IMR-90 (cell line): Measurements from ENCODE around the gene PHC2. TPM values are rescaled to one million over a fixed set of nuclear protein-coding genes. Genes with fewer than 3 reads are reported as not detected.

Experiments
- ATAC-seq: fragments of 200-7000 bp; cut with Tn5 transposase; 2 replicates; pipeline ENCODE4 v1.9.1; 2020; ENCODE audit warnings: low read depth, mild to moderate bottlenecking, moderate library complexity
- BruUV-seq: library from RNA; stranded (reverse); fragments of 400-500 nt; replicated peaks from 2 replicates; lab custom pipeline; 2021; lab: Mats Ljungman, UMichigan
- CTCF ChIA-PET: fragments of 300-600 bp; formaldehyde crosslinking; extraction: SDS; loops from one replicate; lab custom pipeline; 2021; ENCODE audit warnings: antibody characterized with exemption; lab: Yijun Ruan, JAX
- POLR2A ChIA-PET: fragments of 300-600 bp; sonication (Branson Sonifier 250); formaldehyde crosslinking; loops from one replicate; lab custom pipeline; 2022; ENCODE audit warnings: antibody characterized with exemption; ENCODE audit not compliant: unreplicated experiment; lab: Charles Lee
- DNase-seq: peaks from one replicate; pipeline ENCODE4 v3.0.0; 2013
- H2AFZ ChIP-seq: replicated peaks from 2 replicates; pipeline ENCODE3; 2013; ENCODE audit warnings: low read length, mild to moderate bottlenecking; ENCODE audit not compliant: poor library complexity
- H2AK5ac ChIP-seq: 2 replicates; pipeline ENCODE4 v1.6.1; 2013; ENCODE audit warnings: low read depth, low read length, inconsistent platforms
- H2AK9ac ChIP-seq: replicated peaks from 2 replicates; pipeline ENCODE3; 2013; ENCODE audit warnings: mild to moderate bottlenecking, low read depth, low read length, moderate library complexity; ENCODE audit not compliant: poor library complexity
- H2BK120ac ChIP-seq: 2 replicates; pipeline ENCODE4 v1.6.1; 2013; ENCODE audit warnings: low read depth, low read length, inconsistent platforms
- H2BK15ac ChIP-seq: 3 replicates; pipeline ENCODE4 v1.6.1; 2013; ENCODE audit warnings: low read depth, low read length, inconsistent platforms
- H2BK20ac ChIP-seq: 2 replicates; pipeline ENCODE4 v1.6.1; 2013; ENCODE audit warnings: low read depth, mild to moderate bottlenecking, inconsistent platforms, low read length, moderate library complexity
- H2BK5ac ChIP-seq: 2 replicates; pipeline ENCODE4 v1.6.1; 2013; ENCODE audit warnings: mild to moderate bottlenecking, low read depth, low read length, inconsistent platforms; ENCODE audit not compliant: poor library complexity, severe bottlenecking
- H3K14ac ChIP-seq: replicated peaks from 2 replicates; pipeline ENCODE4 v1.6.1; 2013; ENCODE audit warnings: low read depth, low read length, inconsistent platforms
- H3K18ac ChIP-seq: 2 replicates; pipeline ENCODE4 v1.6.1; 2013; ENCODE audit warnings: low read depth, low read length, control low read depth
- H3K23ac ChIP-seq: 2 replicates; pipeline ENCODE4 v1.6.1; 2013; ENCODE audit warnings: low read depth, low read length, inconsistent platforms
- H3K27ac ChIP-seq: 2 replicates; pipeline ENCODE4 v1.5.1; 2013; ENCODE audit warnings: mild to moderate bottlenecking, control low read depth, low read length; ENCODE audit not compliant: insufficient read depth
- H3K27me3 ChIP-seq: 2 replicates; pipeline ENCODE4 v1.6.1; 2013; ENCODE audit warnings: low read length; ENCODE audit not compliant: control insufficient read depth, insufficient read depth
- H3K36me3 ChIP-seq: 2 replicates; pipeline ENCODE4 v1.6.1; 2013; ENCODE audit warnings: low read length, mixed read lengths; ENCODE audit not compliant: control insufficient read depth, insufficient read depth
- H3K4ac ChIP-seq: 2 replicates; pipeline ENCODE4 v1.6.1; 2013; ENCODE audit warnings: low read depth, low read length, inconsistent platforms
- H3K4me1 ChIP-seq: 2 replicates; pipeline ENCODE4 v1.6.1; 2013; ENCODE audit warnings: low read length, mixed read lengths; ENCODE audit not compliant: control insufficient read depth, insufficient read depth
- H3K4me2 ChIP-seq: 2 replicates; pipeline ENCODE4 v1.6.1; 2013; ENCODE audit warnings: low read depth, mild to moderate bottlenecking, control low read depth, low read length, moderate library complexity
- H3K4me3 ChIP-seq: 2 replicates; pipeline ENCODE4 v1.5.1; 2013; ENCODE audit warnings: low read depth, mild to moderate bottlenecking, control low read depth, low read length, moderate library complexity; ENCODE audit not compliant: insufficient read depth
- H3K56ac ChIP-seq: 2 replicates; pipeline ENCODE4 v1.6.1; 2013; ENCODE audit warnings: low read length, inconsistent platforms; ENCODE audit not compliant: insufficient read depth; ENCODE audit errors: extremely low read depth
- H3K79me1 ChIP-seq, 2 experiments: 2 replicates each; pipeline ENCODE4 v1.6.1; 2013; ENCODE audit warnings: low read length in 2 of 2, inconsistent platforms in 1 of 2, low read depth in 1 of 2
- H3K9ac ChIP-seq: 2 replicates; pipeline ENCODE4 v1.6.1; 2013; ENCODE audit warnings: low read depth, low read length, control low read depth
- H3K9me1 ChIP-seq: 2 replicates; pipeline ENCODE4 v1.6.1; 2013; ENCODE audit warnings: low read length, inconsistent platforms; ENCODE audit not compliant: insufficient read depth
- H3K9me3 ChIP-seq: 2 replicates; pipeline ENCODE4 v1.6.1; 2013; ENCODE audit warnings: low read length; ENCODE audit not compliant: control insufficient read depth, insufficient read depth
- H4K20me1 ChIP-seq: 2 replicates; pipeline ENCODE4 v1.6.1; 2013; ENCODE audit warnings: low read length, inconsistent platforms; ENCODE audit not compliant: insufficient read depth
- H4K5ac ChIP-seq: 2 replicates; pipeline ENCODE4 v1.6.1; 2013; ENCODE audit warnings: mild to moderate bottlenecking, low read depth, low read length, control low read depth
- H4K8ac ChIP-seq, 2 experiments: 2 replicates each; pipeline ENCODE4 v1.6.1; 2013; ENCODE audit warnings: low read depth in 2 of 2, low read length in 2 of 2, control low read depth in 1 of 2, inconsistent platforms in 1 of 2
- H4K91ac ChIP-seq: 2 replicates; pipeline ENCODE4 v1.6.1; 2013; ENCODE audit warnings: low read depth, low read length, inconsistent platforms; ENCODE audit not compliant: insufficient read depth
- BHLHE40 ChIP-seq: fragments of 150-350 bp; IDR thresholded peaks from 2 replicates; pipeline ENCODE4 v1.6.1; 2016; ENCODE audit warnings: mild to moderate bottlenecking, low read depth, low read length
- CEBPB ChIP-seq: IDR thresholded peaks from 2 replicates; pipeline ENCODE4 v1.6.1; 2012; ENCODE audit warnings: low read depth, low read length, improper control_type of control experiment
- CHD1 ChIP-seq: IDR thresholded peaks from 2 replicates; pipeline ENCODE4 v1.6.1; 2012; ENCODE audit warnings: low read depth, low read length, improper control_type of control experiment
- FOS ChIP-seq: fragments of 150-350 bp; IDR thresholded peaks from 2 replicates; pipeline ENCODE4 v1.6.1; 2016; ENCODE audit warnings: low read depth, low read length
- POLR2A ChIP-seq: IDR thresholded peaks from 2 replicates; pipeline ENCODE4 v1.6.1; 2012; ENCODE audit warnings: mild to moderate bottlenecking, low read depth, low read length
- RAD21 ChIP-seq: IDR thresholded peaks from 2 replicates; pipeline ENCODE4 v1.6.1; 2012; ENCODE audit warnings: low read length, improper control_type of control experiment
- RFX5 ChIP-seq: IDR thresholded peaks from 2 replicates; pipeline ENCODE4 v1.8.0; 2012; ENCODE audit warnings: low read depth, mild to moderate bottlenecking, low read length, moderate library complexity
- SMC3 ChIP-seq: fragments of 150-350 bp; IDR thresholded peaks from 2 replicates; pipeline ENCODE4 v1.6.1; 2016; ENCODE audit warnings: low read depth, mild to moderate bottlenecking, antibody characterized with exemption, low read length, moderate library complexity
- WGBS, 2 experiments: methylation state at CpG; one replicate each; pipeline versions ENCODE4 v1.1.5 to v1.1.7; 2013; ENCODE audit warnings: missing lambda C conversion rate in 2 of 2; ENCODE audit not compliant: insufficient read length in 1 of 2; ENCODE audit errors: extremely low coverage in 2 of 2; 5-methylcytosine and 5-hydroxymethylcytosine counted together
- dilution Hi-C: fragments of 300-500 bp; cut with HindIII; formaldehyde crosslinking; loops from one replicate; pipeline ENCODE4 v1.14.3; 2018; ENCODE audit warnings: low sequenced_read_pairs; ENCODE audit not compliant: unreplicated experiment
- in situ Hi-C: fragments of 300-500 bp; cut with MboI; formaldehyde crosslinking; loops from 3 replicates; pipeline ENCODE4 v1.14.3; 2019; ENCODE audit warnings: low sequenced_read_pairs, inconsistent platforms, mixed read lengths
- intact Hi-C: fragments of 100-400 bp; cut with micrococcal nuclease; formaldehyde crosslinking; loops from 2 replicates; pipeline ENCODE4 v1.10.0; 2022
- polyA plus RNA-seq, 3 experiments: library from polyadenylated mRNA; depleted of rRNA; stranded (reverse); fragments of >200 nt; gene quantifications; 2 replicates each; pipeline ENCODE4 v1.2.3, GENCODE V29; 2012; ENCODE audit warnings: low replicate concordance in 1 of 3
- total RNA-seq: library from RNA; depleted of rRNA; stranded (reverse); fragments of >200 nt; gene quantifications from 2 replicates; pipeline ENCODE4 v1.2.3, GENCODE V29; 2012
- TF ChIP-seq, protein P1 (sequence below): fragments of 150-350 bp; IDR thresholded peaks from 2 replicates; pipeline ENCODE4 v1.6.1; 2016; ENCODE audit warnings: low read depth, mild to moderate bottlenecking, low read length, moderate library complexity, borderline replicate concordance

Gene PHC2
- total and polyA plus RNA-seq, 2 of the 4 experiments (the other 2 are of a cell fraction): 46.4 to 98.1 TPM

GRCh38 chr1:33425900-33426299, 5.0 kb downstream of the PHC2 start:
- no peak overlapping the region for H2BK20ac ChIP-seq
- H3K4me3 ChIP-seq: no peak overlapping the region
- WGBS, 2 experiments: no CpG with 5 or more reads among the region's 2 CpGs
- ATAC-seq: no peak
- DNase-seq: no peak
- H3K27ac ChIP-seq: no peak overlapping the region
- H3K4me2 ChIP-seq: no peak overlapping the region
- H4K91ac ChIP-seq: no peak overlapping the region
- H2BK15ac ChIP-seq: no peak overlapping the region
- no peaks in the 10 kb centered on the region for H4K20me1 ChIP-seq
- intact Hi-C loops: no loop called here
- no peaks in the 10 kb centered on the region for H3K9me1 ChIP-seq
- no peak overlapping the region for H4K5ac ChIP-seq
- dilution Hi-C loops: no loop called here
- H2AK9ac ChIP-seq: no peak overlapping the region
- H2AK5ac ChIP-seq: no peak overlapping the region
- peaks cover 16 to 24% of the 10 kb centered on the region in 2 experiments for H3K79me1 ChIP-seq
- in situ Hi-C loops: no loop called here
- H3K14ac ChIP-seq: no peak overlapping the region
- H3K18ac ChIP-seq: no peak overlapping the region
- no peaks in the 10 kb centered on the region for H3K27me3 ChIP-seq
- H2BK5ac ChIP-seq: no peak overlapping the region
- no peak overlapping the region for H3K56ac ChIP-seq
- no peaks in the 10 kb centered on the region for H3K36me3 ChIP-seq
- no peak overlapping the region for H3K4ac ChIP-seq
- no TSS peak for BruUV-seq
- H3K9me3 ChIP-seq: no peaks in the 10 kb centered on the region
- no peak overlapping the region for H3K23ac ChIP-seq
- H2AFZ ChIP-seq: no peak overlapping the region
- peaks cover 5% of the 10 kb centered on the region for H3K4me1 ChIP-seq
- no peak overlapping the region for H2BK120ac ChIP-seq
- H3K9ac ChIP-seq: no peak overlapping the region
- TF ChIP-seq, protein P1, sequence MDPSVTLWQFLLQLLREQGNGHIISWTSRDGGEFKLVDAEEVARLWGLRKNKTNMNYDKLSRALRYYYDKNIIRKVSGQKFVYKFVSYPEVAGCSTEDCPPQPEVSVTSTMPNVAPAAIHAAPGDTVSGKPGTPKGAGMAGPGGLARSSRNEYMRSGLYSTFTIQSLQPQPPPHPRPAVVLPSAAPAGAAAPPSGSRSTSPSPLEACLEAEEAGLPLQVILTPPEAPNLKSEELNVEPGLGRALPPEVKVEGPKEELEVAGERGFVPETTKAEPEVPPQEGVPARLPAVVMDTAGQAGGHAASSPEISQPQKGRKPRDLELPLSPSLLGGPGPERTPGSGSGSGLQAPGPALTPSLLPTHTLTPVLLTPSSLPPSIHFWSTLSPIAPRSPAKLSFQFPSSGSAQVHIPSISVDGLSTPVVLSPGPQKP: no peak
- TF ChIP-seq RAD21 (no peak), FOS (no peak), CHD1 (no peak), BHLHE40 (no peak), POLR2A (no peak), RFX5 (no peak), CEBPB (no peak), SMC3 (no peak)
- POLR2A ChIA-PET: no interaction called here
- CTCF ChIA-PET: no interaction called here
- no peak overlapping the region for H4K8ac ChIP-seq
